ENCODE measurements around the gene ANXA2. TPM values are rescaled to one million over a fixed set of nuclear protein-coding genes. Genes with fewer than 3 reads are reported as not detected.

Gene ANXA2
- total RNA-seq, 1 experiment from 2014 or later = 1,038 TPM

- intact Hi-C loops (cut with micrococcal nuclease; ENCODE audit: unreplicated experiment) = no loop called here
- Histone ChIP-seq H3K4me1 (ENCODE audit: insufficient read depth, low read length, poor library complexity, severe bottlenecking) (no peaks in the 10 kb centered on the region), H3K36me3 (ENCODE audit: insufficient read depth, low read length, poor library complexity, severe bottlenecking) (peaks cover 94% of the 10 kb centered on the region), H3K4me3 (ENCODE audit: low read depth, low read length, poor library complexity, severe bottlenecking) (no peak overlapping the region), H3K27me3 (replicated peaks; ENCODE audit: insufficient read depth, low read depth, low read length, poor library complexity) (no peaks in the 10 kb centered on the region), H3K9me3 (ENCODE audit: low read depth, low read length, poor library complexity, severe bottlenecking) (no peaks in the 10 kb centered on the region), H3K27ac (ENCODE audit: low read depth, low read length, poor library complexity, severe bottlenecking) (no peak overlapping the region)
- ChIA-PET CTCF (interaction anchor here (0.7 kb wide), 1 partner anchor 184 kb away, joined by 3 read pairs; no protein-coding TSS in a partner anchor), POLR2A (ENCODE audit: low non-redundant PET) (no interaction called here)
- DNase-seq (ENCODE audit: low spot score) = no peak
- no TSS peak for BruUV-seq (replicated peaks)
- TF ChIP-seq EZH2 (IDR thresholded peaks at IDR 0.05; ENCODE audit: borderline replicate concordance, low read depth, low read length, poor library complexity, severe bottlenecking) = no peak
- no peak for TF ChIP-seq CTCF (conservative IDR thresholded peaks at IDR 0.05; ENCODE audit: low read depth, low read length)
These were observed 41.0 kb downstream of the ANXA2 start for GRCh38 chr15:60356832-60357231.

GRCh38 chr15:60355148-60355857 lies 42.5 kb downstream of the ANXA2 start:
- no peak for DNase-seq (ENCODE audit: low spot score)
- Histone ChIP-seq H3K36me3 (ENCODE audit: insufficient read depth, low read length, poor library complexity, severe bottlenecking) (peaks cover 92% of the 10 kb centered on the region), H3K27me3 (replicated peaks; ENCODE audit: insufficient read depth, low read depth, low read length, poor library complexity) (no peaks in the 10 kb centered on the region), H3K4me1 (ENCODE audit: insufficient read depth, low read length, poor library complexity, severe bottlenecking) (no peaks in the 10 kb centered on the region), H3K9me3 (ENCODE audit: low read depth, low read length, poor library complexity, severe bottlenecking) (no peaks in the 10 kb centered on the region), H3K27ac (ENCODE audit: low read depth, low read length, poor library complexity, severe bottlenecking) (no peak overlapping the region), H3K4me3 (ENCODE audit: low read depth, low read length, poor library complexity, severe bottlenecking) (no peak overlapping the region)
- ChIA-PET POLR2A (ENCODE audit: low non-redundant PET) (no interaction called here), CTCF (no interaction called here)
- no TSS peak for BruUV-seq (replicated peaks)
- TF ChIP-seq CTCF (conservative IDR thresholded peaks at IDR 0.05; ENCODE audit: low read depth, low read length) = no peak
- no peak for TF ChIP-seq EZH2 (IDR thresholded peaks at IDR 0.05; ENCODE audit: borderline replicate concordance, low read depth, low read length, poor library complexity, severe bottlenecking)
- intact Hi-C loops (cut with micrococcal nuclease; ENCODE audit: unreplicated experiment) = no loop called here

- no peak overlapping the region for H3K27ac ChIP-seq (ENCODE audit: low read depth, low read length, poor library complexity, severe bottlenecking)
- ChIA-PET POLR2A (ENCODE audit: low non-redundant PET) (no interaction called here), CTCF (no interaction called here)
- no peaks in the 10 kb centered on the region for H3K27me3 ChIP-seq (replicated peaks; ENCODE audit: insufficient read depth, low read depth, low read length, poor library complexity)
- peak; percentile 58 for DNase-seq (ENCODE audit: low spot score)
- H3K4me3 ChIP-seq (ENCODE audit: low read depth, low read length, poor library complexity, severe bottlenecking) = no peak overlapping the region
- BruUV-seq (replicated peaks) = no TSS peak
- intact Hi-C loops (cut with micrococcal nuclease; ENCODE audit: unreplicated experiment) = no loop called here
- TF ChIP-seq CTCF (conservative IDR thresholded peaks at IDR 0.05; ENCODE audit: low read depth, low read length) = no peak
- no peak for TF ChIP-seq EZH2 (IDR thresholded peaks at IDR 0.05; ENCODE audit: borderline replicate concordance, low read depth, low read length, poor library complexity, severe bottlenecking)
- peaks cover 89% of the 10 kb centered on the region for H3K36me3 ChIP-seq (ENCODE audit: insufficient read depth, low read length, poor library complexity, severe bottlenecking)
- no peaks in the 10 kb centered on the region for H3K9me3 ChIP-seq (ENCODE audit: low read depth, low read length, poor library complexity, severe bottlenecking)
- H3K4me1 ChIP-seq (ENCODE audit: insufficient read depth, low read length, poor library complexity, severe bottlenecking) = no peaks in the 10 kb centered on the region
These were observed 44.4 kb downstream of the ANXA2 start for GRCh38 chr15:60353245-60353920.

Measured in A673 (cell line).